Breast epithelium (tissue), 3 donors: ENCODE measurements around the gene WLS.

ENCODE experiments used
- CTCF ChIP-seq, 3 donors: fragments of 450-650 bp; IDR thresholded peaks; one replicate each; pipeline ENCODE4 v1.5.1; 2016 to 2017; ENCODE audit warnings: antibody characterized with exemption in 3 of 3, mild to moderate bottlenecking in 3 of 3, moderate library complexity in 3 of 3
- POLR2A ChIP-seq: fragments of 450-650 bp; IDR thresholded peaks from one replicate; pipeline ENCODE4 v1.6.1; 2016; ENCODE audit warnings: antibody characterized with exemption, mild to moderate bottlenecking, moderate library complexity

- TF ChIP-seq CTCF (IDR thresholded peaks at IDR 0.05) (no peak), POLR2A (no peak)
Observed at GRCh38 chr1:68157416-68157815, 74.9 kb downstream of the WLS start.
